GM21526 (cell line): Measurements from ENCODE around the gene DLG5.

Experiments
- ATAC-seq: cut with Tn5 transposase; IDR thresholded peaks from one replicate; pipeline ENCODE4 v1.9.1; 2021; ENCODE audit warnings: moderate library complexity; ENCODE audit not compliant: unreplicated experiment, low FRiP score

DLG5 gene

DNA sequence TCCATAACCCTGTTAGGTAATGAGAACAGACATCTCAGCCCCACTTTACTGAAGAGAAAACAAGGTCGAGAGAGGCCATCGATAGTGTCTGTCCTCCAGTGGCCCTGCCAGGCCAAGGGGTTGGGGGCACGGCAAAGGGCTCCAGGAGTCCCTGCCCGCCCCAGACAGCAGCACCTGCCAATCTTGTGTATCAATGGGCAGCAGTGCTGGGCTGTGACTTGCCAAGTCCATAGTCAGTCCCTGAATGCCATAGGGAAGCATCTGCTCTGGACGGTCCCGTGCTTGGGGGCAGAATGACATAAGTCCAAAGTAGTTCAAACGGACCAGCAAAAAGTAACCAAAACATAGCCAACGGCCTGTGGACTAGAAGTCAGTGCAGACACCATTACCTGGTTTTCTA is 33.2 kb downstream of the DLG5 start:
- ATAC-seq, result no peak

DNA sequence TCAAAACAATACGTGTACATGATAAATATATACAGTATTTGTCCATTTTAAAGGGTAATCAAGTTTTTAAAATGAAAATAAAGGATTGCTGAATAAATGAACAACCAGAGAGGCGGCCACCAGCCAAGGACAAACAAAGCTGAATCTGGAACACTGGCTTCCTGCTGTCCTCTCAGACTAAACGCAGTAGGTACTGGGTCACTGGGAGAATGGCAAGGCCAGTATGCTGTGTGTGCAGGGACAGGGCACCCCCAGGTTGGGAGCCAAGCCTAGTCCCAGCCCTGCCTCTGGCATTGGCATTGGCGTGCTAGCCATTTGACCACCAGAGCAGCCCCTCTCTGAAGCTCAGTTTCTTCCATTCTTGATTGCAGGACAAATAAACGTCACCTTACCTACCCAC is 33.8 kb downstream of the DLG5 start:
- no peak for ATAC-seq

DNA sequence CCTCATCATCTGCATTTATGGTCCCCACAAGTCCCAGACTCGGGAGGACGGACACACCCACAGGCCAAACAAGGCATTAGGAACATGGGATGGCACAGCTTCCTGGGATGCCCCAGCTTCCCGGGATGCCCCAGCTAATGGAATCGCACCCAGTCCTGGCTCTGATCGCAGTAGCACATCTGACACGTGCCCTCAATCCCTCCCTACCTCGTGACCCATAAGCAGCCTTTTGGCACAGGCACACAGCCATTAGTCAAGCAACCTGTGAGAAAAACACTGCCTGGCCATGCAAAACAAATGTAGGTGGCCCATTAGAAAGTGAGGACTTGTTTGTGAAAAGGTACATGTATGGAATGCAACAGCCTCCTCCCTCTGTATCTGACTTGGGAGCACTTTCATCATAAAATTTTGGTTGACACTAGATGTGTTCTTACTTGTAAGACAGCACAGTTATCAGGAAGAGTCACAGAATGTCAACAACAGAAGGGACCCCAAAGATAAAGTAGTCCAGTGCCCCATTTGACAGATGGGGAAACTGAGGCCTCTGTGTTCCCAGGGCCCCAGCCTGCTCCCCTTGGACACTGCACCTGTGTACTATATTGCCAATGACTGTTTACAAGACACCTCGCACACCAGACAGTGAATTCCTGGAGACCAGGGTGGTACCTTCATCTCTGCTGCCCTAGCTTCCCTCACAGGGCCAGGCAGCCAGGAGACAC is 34.4 kb downstream of the DLG5 start:
- ATAC-seq, result no peak

DNA sequence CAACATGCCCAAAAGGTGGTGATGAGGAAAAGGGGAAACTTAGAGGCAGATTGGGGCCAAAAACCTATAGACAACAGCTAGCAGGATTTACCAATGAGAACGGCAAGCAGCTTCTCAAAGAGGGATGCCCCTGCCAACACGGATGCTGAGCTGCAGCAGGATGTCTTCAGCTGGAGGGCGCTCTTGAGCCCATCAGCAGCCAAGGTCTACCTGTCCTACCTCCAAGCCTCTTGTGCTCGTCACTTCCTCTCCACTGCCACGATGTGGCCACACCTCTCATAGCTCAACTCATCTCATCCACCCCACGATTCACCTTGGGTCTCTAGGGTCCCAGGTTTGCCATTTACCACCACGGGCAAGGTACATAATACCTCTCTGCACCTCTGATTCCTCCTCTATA is 36.5 kb downstream of the DLG5 start:
- no peak for ATAC-seq

DNA sequence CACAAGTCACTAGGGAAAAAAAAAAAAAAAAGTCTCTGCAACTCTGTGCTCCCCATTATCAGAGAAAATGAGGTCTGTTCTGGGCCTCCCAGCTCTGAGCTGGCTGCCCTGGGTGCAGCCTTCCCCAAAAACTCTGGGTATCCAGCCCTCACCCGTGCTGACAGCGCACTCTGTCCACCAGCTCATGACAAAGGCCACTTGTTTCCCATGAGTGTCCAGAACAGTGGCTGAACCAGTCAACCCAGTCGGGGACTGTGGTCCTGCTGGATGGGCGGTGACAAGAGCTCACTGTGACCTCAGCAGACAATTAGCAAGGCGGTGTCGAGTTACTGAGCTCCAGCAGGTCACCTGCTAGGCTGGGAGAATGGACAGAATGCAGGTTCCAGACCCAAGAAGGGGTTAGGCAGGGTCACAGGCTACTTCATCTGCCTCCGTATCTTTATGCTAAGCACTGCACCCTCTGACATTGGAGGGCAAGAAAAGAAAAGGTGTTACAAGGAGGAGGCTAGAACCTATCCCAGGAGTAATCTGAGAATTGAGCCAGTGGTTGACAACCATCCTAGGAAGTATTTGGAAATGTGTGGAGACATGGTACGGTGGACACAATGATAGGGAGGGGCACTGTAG is 37.2 kb downstream of the DLG5 start:
- ATAC-seq, result no peak

DNA sequence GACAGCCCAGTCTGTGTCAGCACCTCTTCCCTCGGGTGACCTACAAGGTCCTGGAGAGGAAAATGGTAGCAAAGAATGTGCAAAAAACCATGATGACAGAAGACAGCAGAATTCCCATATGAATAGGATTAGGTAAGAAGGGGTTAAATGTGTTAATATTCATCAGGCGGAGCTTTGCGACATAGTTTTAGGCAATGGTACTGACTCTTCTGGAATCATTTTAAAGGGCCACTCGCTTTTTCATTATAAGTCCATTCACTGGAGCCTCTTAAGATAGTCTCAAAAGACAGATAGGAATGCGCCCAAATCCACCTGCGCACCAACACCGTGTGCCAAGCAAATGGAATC is 38.2 kb downstream of the DLG5 start:
- no peak for ATAC-seq

DNA sequence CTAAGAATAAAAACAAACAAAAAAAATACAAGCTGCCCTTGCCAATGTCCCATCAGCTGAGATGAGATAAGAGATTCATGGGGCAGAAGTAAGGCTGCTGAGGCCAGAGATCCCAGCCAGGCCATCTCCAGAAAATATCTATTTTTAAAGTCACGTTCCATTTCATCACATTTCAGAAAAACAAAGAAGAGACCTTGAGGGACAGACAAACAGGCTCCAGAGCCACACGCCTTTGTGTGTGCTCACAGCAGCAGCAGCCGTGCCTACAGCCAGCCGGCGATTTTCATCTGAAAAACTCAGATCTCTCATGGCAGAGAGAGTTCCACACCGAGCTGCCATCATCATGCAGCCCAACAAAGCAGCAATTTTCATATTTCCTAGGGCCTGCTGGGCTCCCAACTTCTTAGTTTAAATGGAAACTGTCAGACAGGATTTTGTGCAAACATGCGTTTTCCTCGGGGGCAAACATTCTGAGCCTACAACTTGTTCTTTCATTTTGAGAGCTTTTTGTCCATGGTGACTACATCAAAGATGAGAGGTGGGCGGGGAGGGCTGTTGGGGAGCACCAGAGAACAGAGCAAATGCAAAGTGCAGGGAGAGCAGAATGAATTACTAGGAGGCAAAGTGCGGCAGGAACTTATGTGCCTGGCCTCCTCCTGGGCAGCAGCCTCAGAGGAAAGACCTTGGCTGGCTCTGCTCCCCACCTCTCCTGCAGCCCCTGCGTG is 38.8 kb downstream of the DLG5 start:
- no peak for ATAC-seq

DNA sequence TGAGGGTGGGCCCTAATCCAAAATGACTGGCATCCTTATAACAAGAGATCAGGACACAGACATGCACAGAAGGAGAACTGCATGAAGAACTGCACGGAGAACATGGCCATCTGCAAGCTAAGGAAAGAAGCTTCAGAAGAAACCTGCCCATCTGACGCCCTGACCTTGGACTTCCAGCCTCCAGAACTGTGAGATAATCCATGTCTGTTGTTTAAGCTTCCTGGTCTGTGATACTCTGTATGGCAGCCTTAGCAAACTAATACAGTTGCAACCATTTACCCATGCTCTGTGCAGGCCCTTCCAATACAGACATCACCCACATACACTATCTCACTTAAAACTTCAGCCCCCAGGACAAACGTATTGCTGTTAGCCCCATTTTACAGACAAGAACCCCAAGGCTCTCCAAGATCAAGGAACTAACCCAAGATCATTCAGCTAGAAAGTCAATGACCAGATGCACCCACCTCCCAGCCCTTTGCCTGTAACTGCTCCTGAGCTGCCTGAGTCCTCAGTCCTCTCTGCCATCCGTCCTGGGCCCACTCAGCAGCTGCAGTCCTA is 39.7 kb downstream of the DLG5 start:
- ATAC-seq, result no peak

DNA sequence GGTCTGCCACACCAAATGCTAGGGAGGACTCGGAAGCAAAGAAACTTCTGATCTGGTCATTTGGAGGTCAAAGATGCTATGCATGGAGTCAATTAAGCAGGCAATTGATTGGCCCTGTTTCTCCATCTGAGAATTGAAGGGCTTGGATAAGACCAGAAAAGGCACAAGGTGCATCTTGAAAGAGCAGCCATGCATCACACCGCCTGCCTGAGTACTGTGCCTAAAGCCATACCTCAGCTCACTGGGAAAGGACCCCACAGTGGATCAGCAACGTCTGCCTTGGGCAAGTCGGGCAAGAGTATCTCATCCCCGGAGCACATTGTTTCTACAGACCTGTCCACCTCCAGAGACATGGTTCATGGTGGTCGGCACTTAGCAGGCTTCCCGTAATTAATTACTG is 42.4 kb downstream of the DLG5 start:
- no peak for ATAC-seq

DNA sequence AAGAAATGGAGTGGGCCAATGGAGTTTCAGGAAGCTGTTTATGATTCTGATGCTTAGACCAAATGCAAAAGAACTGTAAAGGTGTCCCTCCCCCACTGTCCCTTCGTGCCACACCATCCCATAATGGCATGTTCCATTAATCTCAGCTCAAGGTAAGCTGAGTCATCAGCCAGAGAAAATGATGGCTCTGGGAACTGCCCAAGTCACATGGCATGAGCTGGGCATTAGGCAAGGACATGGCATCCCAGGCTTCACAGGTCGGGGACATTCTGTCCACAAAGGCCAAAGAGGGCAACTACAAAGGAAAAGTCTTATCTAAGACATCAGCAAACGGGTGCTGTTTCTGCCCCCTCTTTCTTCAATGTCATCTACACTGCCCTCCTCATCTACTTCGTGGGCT is 44.9 kb downstream of the DLG5 start:
- ATAC-seq, result no peak

DNA sequence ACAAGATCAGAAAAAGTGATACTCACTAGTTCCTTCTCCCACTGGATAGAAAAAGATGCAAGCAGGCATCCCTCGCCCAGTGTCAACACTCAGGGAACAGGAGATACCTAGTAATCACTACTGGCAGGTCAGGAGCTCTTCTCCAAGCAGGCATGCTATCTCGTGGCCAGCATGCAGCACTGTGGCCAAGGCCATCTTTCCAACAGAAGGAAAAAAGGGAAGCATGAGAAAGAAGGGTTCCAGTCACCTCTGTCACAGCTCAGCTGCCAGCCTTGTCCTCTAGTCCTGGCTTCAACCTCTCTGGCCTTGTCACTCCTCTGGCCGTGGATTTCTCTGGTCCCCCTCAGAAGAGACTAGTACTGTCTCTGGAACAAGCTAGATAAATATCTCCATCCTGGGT is 45.3 kb downstream of the DLG5 start:
- no peak for ATAC-seq

DNA sequence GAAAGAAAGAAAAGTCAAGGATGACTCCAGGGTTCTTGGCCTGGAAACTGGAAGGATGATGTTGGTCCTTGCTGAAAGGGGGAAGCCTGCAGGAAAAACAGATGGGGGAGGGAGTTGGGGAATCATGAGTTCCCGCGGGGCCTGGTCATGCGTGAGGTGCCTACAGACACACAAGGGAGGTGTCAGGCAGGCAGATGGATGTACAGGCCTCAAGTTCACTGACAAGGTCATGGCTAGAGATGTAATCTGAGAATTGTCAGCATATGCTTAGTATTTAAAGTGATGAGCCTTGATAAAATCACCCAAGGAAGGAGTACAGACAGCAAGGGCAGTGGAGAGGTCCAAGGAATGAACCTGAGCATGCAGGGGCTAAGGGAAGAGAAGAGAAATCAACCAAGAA is 46.8 kb downstream of the DLG5 start:
- ATAC-seq, result no peak

DNA sequence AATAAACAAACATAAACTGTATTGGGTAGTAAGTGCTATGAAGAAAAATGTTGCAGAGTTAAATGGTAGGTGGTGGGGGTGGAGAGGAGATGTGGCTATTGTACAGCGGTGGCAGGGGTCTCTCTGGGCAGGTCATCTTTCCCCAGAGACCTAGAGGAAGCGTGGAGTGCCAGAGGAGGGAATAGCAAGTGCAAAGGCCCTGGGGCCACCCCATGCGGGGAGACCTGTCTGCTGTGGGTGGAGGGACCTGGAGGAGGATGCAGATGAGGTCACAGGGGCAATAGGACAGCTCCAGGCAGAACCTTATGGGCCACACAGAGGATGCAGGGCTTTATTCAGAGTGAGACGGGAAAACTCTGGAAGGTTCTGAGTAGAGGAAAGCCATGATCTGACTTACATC is 47.5 kb downstream of the DLG5 start:
- ATAC-seq, result no peak

DNA sequence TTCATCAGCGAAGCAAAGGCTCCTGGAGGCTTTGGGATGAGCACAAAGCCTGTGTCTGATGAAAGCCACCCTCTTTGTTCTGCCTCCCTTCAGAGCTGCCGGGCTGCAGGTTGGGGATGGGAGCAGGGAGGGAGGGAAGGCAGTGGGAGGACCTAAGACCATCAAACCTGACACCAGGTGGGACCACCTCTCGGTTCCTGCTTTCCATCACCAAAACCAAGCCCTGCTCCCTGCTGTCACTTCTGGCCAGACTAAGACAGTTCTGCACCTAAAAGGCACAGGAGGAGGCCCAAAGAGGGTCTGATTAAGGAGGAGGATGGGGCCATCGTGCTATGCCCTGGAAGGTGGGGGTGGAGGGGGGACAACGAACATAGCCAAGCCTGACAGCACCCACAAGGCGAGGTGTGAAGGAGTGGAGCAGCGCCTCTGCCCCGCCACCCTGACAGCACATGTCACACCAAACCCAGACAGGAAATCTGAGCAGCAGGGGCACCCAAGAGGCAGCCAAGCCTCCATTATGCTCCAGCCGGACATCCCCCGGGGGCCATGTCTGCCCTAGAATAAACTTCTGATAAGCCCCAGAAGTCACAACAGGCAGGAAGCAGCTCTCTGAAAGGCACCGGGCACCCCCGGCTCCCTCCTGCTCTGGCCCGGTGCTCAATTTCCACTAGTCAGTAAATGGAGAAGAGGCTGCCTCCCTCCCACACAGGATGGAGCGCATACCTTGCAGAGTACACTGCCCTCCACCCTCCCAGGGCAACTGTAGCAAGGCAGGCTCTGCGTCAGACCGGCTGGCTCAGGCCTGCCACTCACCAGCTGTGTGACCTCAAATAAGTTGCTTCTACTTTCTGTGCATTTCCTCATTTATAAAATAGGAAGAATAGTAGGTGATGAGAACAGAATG is 48.9 kb downstream of the DLG5 start:
- peak; percentile 54 for ATAC-seq

DNA sequence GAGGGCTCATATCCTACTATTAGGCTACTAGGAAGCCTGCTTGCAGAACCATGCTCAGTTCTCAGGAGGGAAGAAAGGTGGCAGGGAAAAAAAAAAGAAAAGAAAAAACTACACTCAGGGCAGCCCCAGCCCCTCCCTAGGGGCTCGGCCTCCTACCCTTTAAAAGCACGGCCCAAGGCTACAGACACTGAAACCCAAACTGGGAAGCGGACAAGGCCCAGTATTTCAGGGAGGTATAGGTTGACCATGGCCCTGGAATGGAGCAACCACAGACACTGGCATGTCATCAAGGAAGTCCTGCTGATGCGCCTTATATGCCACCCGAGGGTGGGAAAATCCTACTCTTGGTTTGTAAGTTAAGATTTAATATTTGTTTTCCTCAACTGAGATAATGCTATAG is 50.8 kb downstream of the DLG5 start:
- ATAC-seq, result no peak

DNA sequence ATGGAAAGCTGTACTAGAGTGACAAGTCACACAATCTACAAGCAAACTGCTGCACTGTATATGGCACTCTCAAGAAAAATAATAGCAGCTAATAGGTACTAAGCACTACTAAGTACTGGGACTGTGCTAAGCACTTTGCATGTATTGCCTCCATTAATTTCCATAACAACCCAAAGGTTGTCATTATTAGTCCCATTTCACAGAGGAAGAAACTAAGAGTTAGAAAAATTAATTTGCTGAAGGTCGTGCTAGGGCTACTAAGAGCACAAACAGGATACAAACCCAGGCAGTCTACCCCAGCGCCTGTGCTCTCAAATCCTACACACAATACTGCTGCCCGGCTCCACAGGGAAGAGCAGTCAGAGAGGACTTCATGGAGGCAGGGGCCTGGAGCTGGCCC is 51.7 kb downstream of the DLG5 start:
- no peak for ATAC-seq

DNA sequence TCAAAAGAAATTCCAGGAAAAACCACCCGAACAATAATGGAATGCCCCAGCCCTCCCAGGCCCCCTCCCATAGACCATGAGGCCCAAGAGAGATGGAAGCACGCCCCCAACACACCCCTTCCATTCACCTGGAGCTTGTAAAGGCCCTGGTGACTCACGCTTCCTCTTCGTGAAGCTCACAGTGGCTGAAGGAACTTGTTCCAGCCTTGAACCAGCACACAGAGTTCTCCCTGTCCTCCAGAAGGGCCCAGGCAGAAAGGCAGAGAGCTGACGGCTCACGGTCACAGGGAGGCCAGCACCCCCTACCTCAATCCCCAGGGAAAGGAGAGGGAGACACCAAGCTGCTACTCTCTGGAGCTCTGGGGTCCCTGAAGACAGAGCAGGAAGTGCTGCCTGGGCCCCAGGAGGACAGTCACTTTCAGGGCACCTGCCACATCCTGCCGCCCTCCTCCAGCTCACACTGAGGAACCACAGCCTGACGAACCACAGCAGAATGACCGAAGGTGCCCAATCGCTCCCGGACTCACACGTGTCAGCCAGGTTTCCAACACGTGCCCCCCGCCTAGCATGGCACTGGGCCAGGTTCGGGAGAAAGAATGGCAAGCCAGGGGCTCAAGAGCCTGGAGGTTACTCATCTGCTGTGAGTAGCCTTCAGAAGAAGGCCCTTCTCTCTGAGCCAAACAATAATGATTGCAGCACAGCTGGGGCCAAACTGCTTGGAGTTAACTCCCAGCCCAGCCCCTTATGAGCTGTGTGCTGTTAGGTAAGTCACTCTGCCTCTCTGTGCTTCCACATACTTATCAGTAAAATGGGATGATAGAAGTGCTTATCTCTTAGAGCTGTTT is 52.8 kb downstream of the DLG5 start:
- ATAC-seq, result peak; percentile 86

DNA sequence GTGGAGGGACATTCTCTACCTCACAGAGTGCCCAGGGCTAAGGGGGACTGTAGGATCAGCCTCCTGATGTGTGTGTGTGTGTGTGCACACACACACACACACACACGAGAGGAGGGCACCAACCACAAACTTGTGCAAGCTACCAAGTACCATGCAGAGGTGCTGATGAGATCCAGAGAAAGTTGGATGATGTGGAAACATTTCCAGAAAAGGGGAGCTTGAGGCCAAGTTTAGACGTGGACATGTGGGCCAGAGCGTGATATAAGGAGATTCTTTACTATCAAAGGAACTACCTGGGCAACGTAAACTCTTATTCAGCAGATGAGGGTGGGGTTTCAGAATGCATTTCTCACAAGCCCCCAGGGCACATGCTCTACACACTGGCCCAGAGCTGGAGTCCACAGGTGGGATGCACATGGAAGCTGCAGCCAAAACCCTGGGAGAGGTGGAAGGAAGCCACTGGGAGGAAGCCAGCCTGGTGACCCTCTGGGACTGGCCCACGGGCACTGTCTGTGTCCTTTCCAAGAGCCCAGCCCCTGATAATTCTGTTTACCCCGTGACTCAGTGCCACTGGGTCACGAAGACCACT is 53.5 kb downstream of the DLG5 start:
- no peak for ATAC-seq

DNA sequence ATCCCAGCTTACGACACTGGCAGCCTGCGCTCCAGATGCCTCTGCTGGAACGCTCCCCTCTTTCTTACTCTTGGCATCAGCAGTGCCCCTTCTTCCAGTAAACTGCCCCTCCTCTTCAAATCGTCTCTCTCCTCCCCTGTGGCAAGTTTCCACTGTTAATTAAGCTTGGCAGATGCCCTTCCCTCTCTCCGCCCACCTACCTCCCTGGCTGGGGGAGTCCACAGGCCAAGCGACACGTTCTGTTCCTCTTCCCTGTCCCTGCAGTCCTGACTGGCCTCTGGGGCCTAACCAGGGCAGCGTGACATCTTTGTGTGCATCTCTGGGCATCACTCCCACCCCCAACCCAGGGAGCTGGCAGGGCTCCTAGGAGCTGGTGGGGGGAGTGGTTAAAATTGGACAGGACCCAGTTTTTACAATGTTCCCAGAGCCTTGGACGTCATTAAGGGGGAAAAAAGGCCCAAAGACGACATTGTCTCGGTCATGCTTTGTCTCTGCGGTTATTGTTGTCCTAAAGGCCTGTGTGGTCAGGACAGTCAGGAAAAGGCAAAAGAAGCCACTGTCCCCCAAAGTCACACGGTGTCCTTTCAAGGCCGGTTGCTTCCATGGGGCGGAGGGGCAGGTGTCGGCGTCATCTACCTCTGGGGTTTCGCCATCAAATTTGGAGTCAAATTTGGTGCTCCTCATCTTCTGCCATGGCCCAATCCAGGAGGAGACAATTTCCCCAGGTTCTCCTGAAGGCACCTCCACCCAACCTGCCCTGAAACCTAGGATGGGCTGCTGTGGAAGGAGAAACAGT is 54.2 kb downstream of the DLG5 start:
- no peak for ATAC-seq
